Neural cell (in vitro differentiated cells): ENCODE results near the gene NOC4L. TPM values are rescaled to one million over a fixed set of nuclear protein-coding genes. Genes with fewer than 3 reads are reported as not detected.

ENCODE experiments used
- H2AFZ ChIP-seq: fragments of 200-600, 300-800 bp; sonication (generic), shearing (Covaris generic); 2 replicates; pipeline ENCODE4 v1.6.0; 2014; ENCODE audit warnings: low read depth, mild to moderate bottlenecking, antibody characterized with exemption, low read length, moderate library complexity
- H3F3A ChIP-seq: fragments of 200-600 bp; shearing (Covaris generic); 2 replicates; pipeline ENCODE4 v1.6.1; 2016; ENCODE audit warnings: mild to moderate bottlenecking, moderate library complexity, mixed read lengths, antibody characterized with exemption, low read length; ENCODE audit not compliant: insufficient read depth, poor library complexity, severe bottlenecking
- H3K27ac ChIP-seq: fragments of 200-600, 300-800 bp; sonication (generic), shearing (Covaris generic); 2 replicates; pipeline ENCODE4 v1.5.1; 2014; ENCODE audit warnings: mild to moderate bottlenecking, low read length, moderate library complexity
- H3K27me3 ChIP-seq: fragments of 300-800, 200-600 bp; sonication (generic), shearing (Covaris generic); 2 replicates; pipeline ENCODE4 v1.6.0; 2014; ENCODE audit warnings: mild to moderate bottlenecking, low read depth, low read length, moderate library complexity; ENCODE audit not compliant: insufficient read depth
- H3K36me3 ChIP-seq: fragments of 300-800, 200-600 bp; sonication (generic), shearing (Covaris generic); 2 replicates; pipeline ENCODE4 v1.5.1; 2014; ENCODE audit warnings: mild to moderate bottlenecking, antibody characterized with exemption, low read length, moderate library complexity; ENCODE audit not compliant: insufficient read depth
- H3K4me2 ChIP-seq: fragments of 300-800, 200-600 bp; sonication (generic), shearing (Covaris generic); 2 replicates; pipeline ENCODE4 v1.6.0; 2014; ENCODE audit warnings: mild to moderate bottlenecking, low read length
- H3K4me3 ChIP-seq: fragments of 300-800, 200-600 bp; sonication (generic), shearing (Covaris generic); 2 replicates; pipeline ENCODE4 v1.5.1; 2014; ENCODE audit warnings: mild to moderate bottlenecking, low read length, moderate library complexity
- H3K79me2 ChIP-seq: fragments of 200-600 bp; shearing (Covaris generic); replicated peaks from 2 replicates; pipeline ENCODE4 v1.6.0; 2014; ENCODE audit warnings: mild to moderate bottlenecking, low read length, moderate library complexity; ENCODE audit not compliant: insufficient read depth
- H3K9ac ChIP-seq: fragments of 300-800, 200-600 bp; sonication (generic), shearing (Covaris generic); 2 replicates; pipeline ENCODE4 v1.6.1; 2016; ENCODE audit warnings: mild to moderate bottlenecking, low read length, mixed read lengths
- H3K9me2 ChIP-seq: fragments of 200-600 bp; shearing (Covaris generic); 2 replicates; pipeline ENCODE4 v1.6.1; 2016; ENCODE audit warnings: mild to moderate bottlenecking, low read length, mixed read lengths; ENCODE audit not compliant: insufficient read depth
- H3K9me3 ChIP-seq: fragments of 200-600, 300-800 bp; sonication (generic), shearing (Covaris generic); 2 replicates; pipeline ENCODE4 v1.6.1; 2016; ENCODE audit warnings: mild to moderate bottlenecking, mixed run types, low read length, moderate library complexity, mixed read lengths
- H4K20me1 ChIP-seq: fragments of 200-600 bp; shearing (Covaris generic); 2 replicates; pipeline ENCODE4 v1.6.1; 2016; ENCODE audit warnings: mild to moderate bottlenecking, mixed run types; ENCODE audit not compliant: insufficient read depth
- CTCF ChIP-seq: fragments of 450-650 bp; IDR thresholded peaks from 2 replicates; pipeline ENCODE4 v1.5.1; 2014; ENCODE audit warnings: antibody characterized with exemption, mild to moderate bottlenecking, moderate library complexity; ENCODE audit not compliant: poor library complexity, severe bottlenecking
- EP300 ChIP-seq: fragments of 450-650 bp; conservative IDR thresholded peaks from 2 replicates; pipeline ENCODE4 v1.6.1; 2014; ENCODE audit warnings: antibody characterized with exemption, mild to moderate bottlenecking, moderate library complexity; ENCODE audit not compliant: poor library complexity, severe bottlenecking
- EZH2 ChIP-seq: fragments of 200-600, 300-800 bp; shearing (Covaris generic), sonication (generic); IDR thresholded peaks from 2 replicates; pipeline ENCODE4 v1.6.1; 2014; ENCODE audit warnings: antibody characterized with exemption, low read length, borderline replicate concordance, mild to moderate bottlenecking; ENCODE audit not compliant: insufficient read depth, poor library complexity, severe bottlenecking
- MXI1 ChIP-seq: fragments of 450-650 bp; conservative IDR thresholded peaks from 2 replicates; pipeline ENCODE4 v1.6.1; 2014; ENCODE audit warnings: antibody characterized with exemption, mild to moderate bottlenecking; ENCODE audit not compliant: poor library complexity, severe bottlenecking
- POLR2AphosphoS5 ChIP-seq: IDR thresholded peaks from 2 replicates; pipeline ENCODE4 v1.6.1; 2012
- RAD21 ChIP-seq: fragments of 450-650 bp; conservative IDR thresholded peaks from 2 replicates; pipeline ENCODE4 v1.6.1; 2014; ENCODE audit warnings: antibody characterized with exemption, mild to moderate bottlenecking, moderate library complexity
- REST ChIP-seq: IDR thresholded peaks from 2 replicates; pipeline ENCODE4 v1.6.1; 2012; ENCODE audit warnings: borderline replicate concordance
- SMC3 ChIP-seq: fragments of 450-650 bp; conservative IDR thresholded peaks from 2 replicates; pipeline ENCODE4 v1.6.1; 2014; ENCODE audit warnings: antibody characterized with exemption, mild to moderate bottlenecking, moderate library complexity; ENCODE audit not compliant: poor library complexity
- TAF1 ChIP-seq: IDR thresholded peaks from 2 replicates; pipeline ENCODE4 v1.6.1; 2012; ENCODE audit warnings: low read depth
- polyA plus RNA-seq: library from polyadenylated mRNA; depleted of rRNA; stranded (reverse); fragments of >200 nt; gene quantifications from 2 replicates; pipeline ENCODE4 v1.2.3, GENCODE V29; 2014

NOC4L gene
- polyA plus RNA-seq, 1 donor from 2014 or later: 26.9 TPM

GRCh38 chr12:132172619-132173018 is 28.4 kb downstream of the NOC4L start:
- Histone ChIP-seq H3K4me2 (no peak overlapping the region), H3K9ac (no peak overlapping the region), H3K79me2 (no peaks in the 10 kb centered on the region), H3K27ac (no peak overlapping the region), H2AFZ (no peak overlapping the region), H4K20me1 (no peaks in the 10 kb centered on the region), H3K9me2 (no peaks in the 10 kb centered on the region), H3F3A (no peaks in the 10 kb centered on the region), H3K27me3 (no peaks in the 10 kb centered on the region), H3K36me3 (no peaks in the 10 kb centered on the region), H3K4me3 (no peak overlapping the region), H3K9me3 (no peaks in the 10 kb centered on the region)
- no peak for TF ChIP-seq TAF1
- TF ChIP-seq RAD21: no peak
- TF ChIP-seq CTCF: no peak

- H3K27ac ChIP-seq: no peak overlapping the region
- no peaks in the 10 kb centered on the region for H3F3A ChIP-seq
- no peak overlapping the region for H3K4me2 ChIP-seq
- TF ChIP-seq POLR2AphosphoS5: no peak
- no peak for TF ChIP-seq EP300
- no peak for TF ChIP-seq TAF1
- TF ChIP-seq RAD21: no peak
- TF ChIP-seq MXI1: no peak
- no peak for TF ChIP-seq SMC3
- no peak for TF ChIP-seq CTCF
- TF ChIP-seq EZH2: no peak
- no peak for TF ChIP-seq REST
- H2AFZ ChIP-seq: no peak overlapping the region
- H3K79me2 ChIP-seq: no peaks in the 10 kb centered on the region
- no peaks in the 10 kb centered on the region for H4K20me1 ChIP-seq
- no peaks in the 10 kb centered on the region for H3K9me2 ChIP-seq
- no peaks in the 10 kb centered on the region for H3K9me3 ChIP-seq
- H3K36me3 ChIP-seq: no peaks in the 10 kb centered on the region
- no peak overlapping the region for H3K9ac ChIP-seq
- H3K27me3 ChIP-seq: no peaks in the 10 kb centered on the region
- no peak overlapping the region for H3K4me3 ChIP-seq
Measured at GRCh38 chr12:132173135-132174014, 29.1 kb downstream of the NOC4L start.
